Measurements from ENCODE around the gene RHBDD3.

The RHBDD3 gene

GRCh38 chr22:29218758-29219408 lies 48.9 kb downstream of the RHBDD3 start:
- DNase-seq (ENCODE audit: low read depth, low spot score) = no peak

- DNase-seq (ENCODE audit: low read depth, low spot score) = no peak
Observed at GRCh38 chr22:29217827-29218757, 49.7 kb downstream of the RHBDD3 start.

GRCh38 chr22:29216873-29217666 lies 50.7 kb downstream of the RHBDD3 start:
- DNase-seq (ENCODE audit: low read depth, low spot score) = no peak

GRCh38 chr22:29216011-29216872 lies 51.5 kb downstream of the RHBDD3 start:
- no peak for DNase-seq (ENCODE audit: low read depth, low spot score)

GRCh38 chr22:29215012-29215860 lies 52.5 kb downstream of the RHBDD3 start:
- no peak for DNase-seq (ENCODE audit: low read depth, low spot score)

GRCh38 chr22:29214232-29214631 lies 53.5 kb downstream of the RHBDD3 start:
- no peak for DNase-seq (ENCODE audit: low read depth, low spot score)

- DNase-seq (ENCODE audit: low read depth, low spot score) = no peak
Observed at GRCh38 chr22:29213493-29213892, 54.3 kb downstream of the RHBDD3 start.

- DNase-seq (ENCODE audit: low read depth, low spot score) = no peak
Observed at GRCh38 chr22:29212743-29213142, 55.0 kb downstream of the RHBDD3 start.

- no peak for DNase-seq (ENCODE audit: low read depth, low spot score)
Observed at GRCh38 chr22:29211466-29211865, 56.3 kb downstream of the RHBDD3 start.

GRCh38 chr22:29211066-29211465 lies 56.7 kb downstream of the RHBDD3 start:
- no peak for DNase-seq (ENCODE audit: low read depth, low spot score)
